T-helper 2 cell (primary cell): Measurements from ENCODE around the gene PDSS2.
"Not testable (repeated sequence)": the region's sequence is repeated elsewhere in the genome, so short reads cannot be mapped to it uniquely, and the experiment has no call there.

Source experiments
- DNase-seq, 5 experiments: peaks; one replicate each; pipeline versions ENCODE4 v3.0.0 to v3.0.0-alpha.2; 2012 to 2022

The PDSS2 gene

GRCh38 chr6:107209406-107210305, 249.7 kb downstream of the PDSS2 start:
- no peak for DNase-seq

DNA sequence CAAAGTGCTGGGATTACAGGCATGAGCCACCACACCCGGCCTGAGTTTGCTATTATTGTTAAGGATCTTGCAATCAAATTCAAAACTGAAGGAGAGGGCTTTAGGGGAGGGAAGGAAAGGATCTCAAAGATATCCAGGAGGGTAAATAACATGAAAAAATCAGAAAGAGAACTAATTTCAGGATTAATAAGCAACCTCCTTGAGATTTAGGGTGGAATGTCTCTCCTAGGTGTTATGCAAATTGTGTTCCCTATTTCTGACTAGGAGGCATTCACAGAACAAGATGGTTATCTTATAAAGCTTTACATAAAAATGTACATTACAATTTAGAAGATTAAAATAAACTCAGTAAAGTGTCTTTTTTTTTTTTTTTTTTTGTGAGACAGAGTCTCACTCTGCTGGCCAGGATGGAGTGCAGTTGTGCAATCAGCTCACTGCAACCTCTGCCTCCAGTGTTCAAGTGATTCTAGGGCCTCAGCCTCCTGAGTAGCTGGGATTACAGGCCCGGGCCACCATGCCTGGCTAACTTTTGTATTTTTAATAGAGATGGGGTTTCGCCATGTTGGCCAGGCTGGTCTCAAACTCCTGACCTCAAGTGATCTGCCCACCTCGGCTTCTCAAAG, 252.0 kb downstream of the PDSS2 start:
- no peak for DNase-seq

DNA sequence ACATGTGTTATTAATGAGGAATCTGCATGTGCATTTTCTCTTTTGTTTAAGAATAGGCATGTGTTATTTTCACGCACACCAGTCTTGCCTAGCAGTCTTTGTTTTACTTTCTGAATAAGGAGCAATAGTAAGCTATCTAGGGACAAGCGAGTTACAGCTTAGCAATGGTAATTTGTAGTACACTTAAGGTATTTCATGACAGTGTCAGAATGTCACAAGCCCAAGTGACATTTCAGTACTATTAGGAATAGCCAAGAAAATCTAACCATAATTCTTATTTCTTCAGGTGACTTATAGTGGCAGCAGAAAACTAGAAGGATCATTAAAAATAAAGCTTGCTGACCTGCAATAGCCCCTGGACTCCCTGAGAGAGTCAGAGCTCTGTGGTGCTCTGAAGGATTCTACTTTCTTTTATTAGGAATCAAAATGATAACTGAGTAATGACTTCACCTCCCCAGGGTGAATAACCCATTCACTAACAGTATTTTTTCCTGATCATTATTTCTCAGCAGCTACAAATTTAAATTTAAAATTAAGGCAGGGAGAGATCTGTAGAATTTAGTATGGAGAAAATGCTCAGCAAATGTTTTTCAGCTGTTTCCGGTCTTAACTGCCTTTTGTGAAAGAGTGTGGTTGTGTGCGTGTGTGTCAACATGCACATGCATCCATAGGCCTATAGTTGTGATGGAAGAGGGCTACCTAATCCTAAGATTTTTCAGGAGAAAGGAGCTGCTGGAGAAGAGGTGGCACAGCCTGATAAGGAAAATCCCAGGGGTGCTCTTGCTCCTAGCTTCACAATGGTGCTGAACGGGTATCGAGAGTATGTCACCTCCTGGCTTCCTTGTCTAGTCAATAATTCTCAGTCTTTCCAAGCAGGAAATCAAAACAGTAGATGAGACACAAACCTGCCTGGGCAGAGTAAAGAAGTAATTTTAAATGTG, 254.0 kb downstream of the PDSS2 start:
- DNase-seq = no peak

GRCh38 chr6:107202876-107203468, 256.4 kb downstream of the PDSS2 start:
- no peak for DNase-seq

- DNase-seq = no peak
Observed at GRCh38 chr6:107198631-107199416, 260.5 kb downstream of the PDSS2 start.

GRCh38 chr6:107196152-107196551, 263.2 kb downstream of the PDSS2 start:
- DNase-seq = no peak

GRCh38 chr6:107194723-107195122, 264.6 kb downstream of the PDSS2 start:
- not testable (repeated sequence) for DNase-seq

- no peak for DNase-seq
Observed at GRCh38 chr6:107192830-107193229, 266.5 kb downstream of the PDSS2 start.

- no peak for DNase-seq
Observed at GRCh38 chr6:107187630-107188029, 271.7 kb downstream of the PDSS2 start.

DNA sequence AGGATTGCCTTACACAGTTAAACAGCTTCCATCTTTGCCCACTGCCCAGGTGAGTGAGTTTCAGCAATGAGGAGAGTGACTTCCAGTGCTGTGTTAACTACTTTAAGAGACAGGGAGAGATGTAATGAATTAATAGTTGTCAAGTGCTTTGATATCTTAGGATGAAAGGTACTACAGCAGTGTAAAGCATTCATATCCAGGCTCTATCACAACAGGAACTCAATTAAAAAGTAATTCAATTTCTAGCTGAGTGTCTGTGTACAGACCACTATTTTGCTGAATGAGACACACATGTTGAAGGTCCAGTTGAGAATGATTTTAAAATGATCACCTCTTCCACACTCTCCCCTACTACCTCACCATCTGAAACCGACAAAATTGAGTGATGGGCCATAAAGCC, 273.3 kb downstream of the PDSS2 start:
- no peak for DNase-seq

DNA sequence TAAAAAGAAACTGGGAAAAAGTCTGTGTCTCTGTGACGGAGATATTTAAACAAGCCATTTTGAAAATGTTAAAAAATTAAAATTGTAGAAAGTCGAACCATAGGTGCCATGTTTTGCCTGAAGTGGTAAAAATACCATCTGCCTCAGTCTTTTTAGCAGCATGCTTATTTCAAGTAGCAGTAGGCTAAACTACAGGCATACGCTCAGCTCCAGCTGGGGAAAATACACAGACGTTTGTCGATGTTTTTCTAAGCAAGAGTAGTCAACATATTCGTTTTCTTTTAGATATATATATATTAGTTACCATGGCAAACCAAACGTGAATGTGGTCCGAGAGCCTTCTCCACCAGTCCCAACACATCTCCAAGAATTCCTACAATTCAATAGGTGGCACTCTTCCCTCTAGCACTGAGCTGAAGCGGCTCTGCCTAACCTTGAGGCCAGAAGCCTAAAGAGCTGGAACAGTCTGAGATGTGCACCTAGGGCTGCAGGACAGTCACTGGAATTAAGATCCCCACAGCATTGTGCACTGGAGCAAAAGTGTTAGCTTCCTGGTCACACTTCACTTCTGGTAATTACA, 273.9 kb downstream of the PDSS2 start:
- no peak for DNase-seq

DNA sequence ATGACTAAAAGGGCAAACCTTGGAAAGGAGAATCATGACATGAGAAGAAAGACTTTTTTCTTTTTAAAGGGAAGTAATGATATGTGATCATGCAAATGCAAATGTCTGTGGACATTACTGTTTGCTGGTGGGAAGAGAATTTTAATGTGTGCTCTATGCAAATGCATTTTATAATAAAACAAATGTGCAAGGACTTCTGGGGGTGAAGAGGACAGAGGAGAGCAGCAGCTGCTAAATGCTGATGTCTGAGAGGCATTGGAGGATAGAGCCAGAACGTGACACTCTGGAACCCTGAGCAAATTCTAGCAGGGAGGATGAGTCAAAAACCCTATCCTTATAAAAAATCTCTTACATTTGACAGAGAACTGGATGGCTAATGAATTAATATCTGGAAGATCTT, 274.9 kb downstream of the PDSS2 start:
- no peak for DNase-seq

- DNase-seq = no peak
Observed at GRCh38 chr6:107180099-107180498, 279.3 kb downstream of the PDSS2 start.

DNA sequence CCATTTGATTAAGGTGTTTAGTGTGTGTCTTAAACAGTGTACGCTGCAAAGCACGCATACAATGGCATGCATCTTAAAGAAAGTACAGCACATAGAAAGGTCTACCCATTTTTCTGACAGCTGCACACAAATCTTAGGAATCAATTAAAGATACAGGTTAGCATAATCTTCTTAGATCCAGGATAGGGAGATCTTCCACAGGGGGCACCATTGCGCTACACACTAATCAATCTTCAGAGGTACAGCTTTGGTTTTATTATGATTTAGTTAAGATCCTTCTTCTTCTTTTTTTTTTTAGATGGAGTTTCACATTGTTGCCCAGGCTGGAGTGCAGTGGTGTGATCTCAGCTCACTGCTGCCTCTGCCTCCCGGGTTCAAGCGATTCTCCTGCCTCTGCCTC, 280.4 kb downstream of the PDSS2 start:
- DNase-seq = peak in 1 of 5 experiments; percentile 18

DNA sequence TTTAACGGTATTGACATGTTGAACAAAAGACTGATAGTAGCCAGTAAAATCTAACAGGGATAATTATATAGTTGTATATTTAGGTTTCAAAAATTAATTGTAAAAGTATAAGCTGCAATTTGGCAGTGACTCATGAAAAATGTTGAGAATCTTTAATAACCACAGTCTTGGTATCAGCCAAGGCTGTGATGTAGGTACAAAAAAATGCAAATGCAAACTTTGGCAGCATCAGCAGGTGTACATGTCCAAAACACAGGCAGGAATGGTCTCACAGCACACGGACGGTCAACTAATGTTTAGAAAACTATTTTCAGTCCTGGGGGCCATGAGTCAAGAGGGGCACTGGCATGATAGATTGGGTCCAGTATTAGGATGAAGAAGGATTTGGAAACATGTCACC, 285.6 kb downstream of the PDSS2 start:
- no peak for DNase-seq

- DNase-seq = no peak
Observed at GRCh38 chr6:107171513-107171912, 287.9 kb downstream of the PDSS2 start.

DNA sequence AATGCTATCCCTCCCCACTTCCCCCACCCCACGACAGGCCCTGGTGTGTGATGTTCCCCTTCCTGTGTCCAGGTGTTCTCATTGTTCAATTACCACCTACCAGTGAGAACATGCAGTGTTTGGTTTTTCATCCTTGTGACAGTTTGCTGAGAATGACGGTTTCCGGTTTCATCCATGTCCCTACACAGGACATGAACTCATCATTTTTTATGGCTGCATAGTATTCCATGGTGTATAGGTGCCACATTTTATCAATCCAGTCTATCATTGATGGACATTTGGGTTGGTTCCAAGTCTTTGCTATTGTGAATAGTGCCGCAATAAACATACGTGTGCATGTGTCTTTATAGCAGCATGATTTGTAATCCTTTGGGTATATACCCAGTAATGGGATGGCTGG, 295.1 kb downstream of the PDSS2 start:
- not testable (repeated sequence) for DNase-seq

- no peak for DNase-seq
Observed at GRCh38 chr6:107161521-107161920, 297.8 kb downstream of the PDSS2 start.

- no peak for DNase-seq
Observed at GRCh38 chr6:107156617-107157016, 302.7 kb downstream of the PDSS2 start.

GRCh38 chr6:107154801-107155160, 304.6 kb downstream of the PDSS2 start:
- DNase-seq = no peak

GRCh38 chr6:107154131-107154800, 305.1 kb downstream of the PDSS2 start:
- DNase-seq = no peak
